CD4-positive, alpha-beta T cell (primary cell): Measurements from ENCODE around the gene C3orf70. TPM values are rescaled to one million over a fixed set of nuclear protein-coding genes. Genes with fewer than 3 reads are reported as not detected.

Experiments
- ATAC-seq: fragments of 200-7000 bp; cut with Tn5 transposase; one replicate; pipeline ENCODE4 v1.10.0; 2022; ENCODE audit warnings: mild to moderate bottlenecking; ENCODE audit not compliant: poor library complexity
- CTCF ChIA-PET: fragments of 350-600 bp; sonication (Branson Sonifier 250); formaldehyde crosslinking; loops from one replicate; lab custom pipeline; 2021; ENCODE audit warnings: antibody characterized with exemption, inconsistent platforms; lab: Charles Lee
- POLR2A ChIA-PET: fragments of 350-600 bp; sonication (Branson Sonifier 250); formaldehyde crosslinking; loops from one replicate; lab custom pipeline; 2021; ENCODE audit warnings: antibody characterized with exemption, inconsistent platforms; lab: Charles Lee
- DNase-seq, 14 experiments: peaks; one replicate each; pipeline ENCODE4 v3.0.0-alpha.2; 2013 to 2020; ENCODE audit warnings: mixed read lengths in 2 of 14
- H3K27ac ChIP-seq, 2 donors: one replicate each; pipeline versions ENCODE4 v1.5.1 to v1.7.0; 2013; ENCODE audit warnings: low read length in 2 of 2, low read depth in 1 of 2, mild to moderate bottlenecking in 1 of 2
- H3K27me3 ChIP-seq, 2 experiments: 1 replicate in 1 of 2; 2 replicates in 1 of 2; pipeline versions ENCODE4 v1.6.1 to v1.7.0; 2013; ENCODE audit warnings: low read length in 2 of 2, control low read depth in 1 of 2, mild to moderate bottlenecking in 1 of 2, moderate library complexity in 1 of 2; ENCODE audit not compliant: insufficient read depth in 2 of 2, control insufficient read depth in 1 of 2
- H3K36me3 ChIP-seq: one replicate; pipeline ENCODE4 v1.6.1; 2013; ENCODE audit warnings: low read length, control low read depth; ENCODE audit not compliant: insufficient read depth
- H3K4me1 ChIP-seq: one replicate; pipeline ENCODE4 v1.6.1; 2013; ENCODE audit warnings: low read length, control low read depth; ENCODE audit not compliant: insufficient read depth
- H3K4me3 ChIP-seq: one replicate; pipeline ENCODE4 v1.5.1; 2013; ENCODE audit warnings: mild to moderate bottlenecking, low read length, moderate library complexity
- H3K9me3 ChIP-seq, 2 experiments: 1 replicate in 1 of 2; 2 replicates in 1 of 2; pipeline versions ENCODE4 v1.6.1 to v1.7.0; 2013; ENCODE audit warnings: low read length in 2 of 2, mild to moderate bottlenecking in 2 of 2, control low read depth in 1 of 2, moderate library complexity in 1 of 2; ENCODE audit not compliant: control insufficient read depth in 1 of 2, insufficient read depth in 1 of 2
- H3K27ac Mint-ChIP-seq: one replicate; pipeline ENCODE4 v1.8.0; 2020; ENCODE audit warnings: mixed read lengths
- H3K27me3 Mint-ChIP-seq: one replicate; pipeline ENCODE4 v1.8.0; 2021; ENCODE audit warnings: mixed read lengths
- H3K36me3 Mint-ChIP-seq: one replicate; pipeline ENCODE4 v1.8.0; 2021; ENCODE audit warnings: low read depth, mixed read lengths
- H3K4me1 Mint-ChIP-seq: one replicate; pipeline ENCODE4 v1.8.0; 2021; ENCODE audit warnings: low read depth, mixed read lengths
- H3K4me3 Mint-ChIP-seq: one replicate; pipeline ENCODE4 v1.8.0; 2020; ENCODE audit warnings: mild to moderate bottlenecking, mixed read lengths
- H3K9me3 Mint-ChIP-seq: one replicate; pipeline ENCODE4 v1.8.0; 2020; ENCODE audit warnings: mixed read lengths
- CTCF ChIP-seq: fragments of 200-600 bp; IDR thresholded peaks from one replicate; pipeline ENCODE4 v1.8.0; 2022; ENCODE audit warnings: antibody characterized with exemption, mild to moderate bottlenecking
- intact Hi-C, 2 experiments: fragments of 100-400 bp; cut with DNase I in 1 of 2; cut with micrococcal nuclease in 1 of 2; formaldehyde crosslinking; loops; one replicate each; pipeline versions ENCODE4 v1.15.1 to v1.9.0; 2023 to 2025; cut with DNase I, micrococcal nuclease
- total RNA-seq, 174 experiments: library from RNA in 2 of 174; stranded (reverse) in 2 of 174; gene quantifications; one replicate each; pipeline ENCODE4 v1.2.3 and lab custom pipeline; 2021 to 2026

Gene C3orf70
- total RNA-seq, 2 experiments from 2014 or later = not detected

- DNase-seq (no peak), ATAC-seq (no peak)
- ChIA-PET CTCF (interaction anchor here (0.8 kb wide), 1 partner anchor 17 kb away, joined by 4 read pairs; no protein-coding TSS in a partner anchor), POLR2A (interaction anchor here (1.2 kb wide), 1 partner anchor 49 kb away, joined by 3 read pairs; no protein-coding TSS in a partner anchor)
- no peak overlapping the region for H3K27ac ChIP-seq
- H3K9me3 Mint-ChIP-seq = peaks cover 4% of the 10 kb centered on the region
- no peaks in the 10 kb centered on the region for H3K4me1 ChIP-seq
- peaks cover 89% of the 10 kb centered on the region for H3K36me3 Mint-ChIP-seq
- no peaks in the 10 kb centered on the region for H3K27me3 Mint-ChIP-seq
- H3K4me3 Mint-ChIP-seq = no peak overlapping the region
- H3K9me3 ChIP-seq = peaks cover 9 to 10% of the 10 kb centered on the region in 2 experiments
- H3K4me3 ChIP-seq = no peak overlapping the region
- no peak for TF ChIP-seq CTCF
- H3K4me1 Mint-ChIP-seq = no peaks in the 10 kb centered on the region
- intact Hi-C loops = no loop called here
- peaks cover 48% of the 10 kb centered on the region for H3K36me3 ChIP-seq
- H3K27me3 ChIP-seq = no peaks in the 10 kb centered on the region
- H3K27ac Mint-ChIP-seq = no peak overlapping the region
Measured at GRCh38 chr3:185029086-185029485, 123.8 kb downstream of the C3orf70 start.

GRCh38 chr3:185028121-185028520, 124.7 kb downstream of the C3orf70 start:
- H3K4me3 ChIP-seq = no peak overlapping the region
- intact Hi-C loops = no loop called here
- peaks cover 3% of the 10 kb centered on the region for H3K9me3 Mint-ChIP-seq
- DNase-seq = no peak
- H3K36me3 Mint-ChIP-seq = peaks cover 86% of the 10 kb centered on the region
- H3K27ac ChIP-seq = no peak overlapping the region
- no peak for TF ChIP-seq CTCF
- no peak overlapping the region for H3K27ac Mint-ChIP-seq
- H3K36me3 ChIP-seq = peaks cover 46% of the 10 kb centered on the region
- H3K4me1 Mint-ChIP-seq = no peaks in the 10 kb centered on the region
- peaks cover 1 to 9% of the 10 kb centered on the region in 2 experiments for H3K9me3 ChIP-seq
- no peaks in the 10 kb centered on the region for H3K27me3 ChIP-seq
- no peak overlapping the region for H3K4me3 Mint-ChIP-seq
- ChIA-PET POLR2A (no interaction called here), CTCF (no interaction called here)
- H3K4me1 ChIP-seq = no peaks in the 10 kb centered on the region
- no peaks in the 10 kb centered on the region for H3K27me3 Mint-ChIP-seq
- no peak for ATAC-seq

Other genes starting within 250 kb of the C3orf70 start
- gene EHHADH, start 101.0 kb upstream of the C3orf70 start, total RNA-seq = under 1 TPM; 0.11 to 0.52 TPM
- gene MAP3K13, start 210.1 kb upstream of the C3orf70 start, total RNA-seq = 1 to 10 TPM; 4.3 to 5.7 TPM